Measurements from ENCODE around the gene SRMS. TPM values are rescaled to one million over a fixed set of nuclear protein-coding genes. Genes with fewer than 3 reads are reported as not detected.
A peak's percentile ranks its signal among the peaks of the same experiment; 100 is the strongest.

Gene SRMS
- total and polyA plus RNA-seq, 2 of the 13 experiments (the other 11 are each of a cell fraction or from before 2014, with no cell fraction given): not detected

- TF ChIP-seq PAXIP1 (CRISPR knock-in tag; conservative IDR thresholded peaks at IDR 0.05) (no peak; the same call in 1 of the 2 replicates), FOSL1 (CRISPR knock-in tag; IDR thresholded peaks at IDR 0.05; ENCODE audit: borderline replicate concordance) (no peak), TRAFD1 (CRISPR knock-in tag; IDR thresholded peaks at IDR 0.05; ENCODE audit: borderline replicate concordance) (no peak), CBX5 (CRISPR knock-in tag; IDR thresholded peaks at IDR 0.05; ENCODE audit: borderline replicate concordance) (peak; percentile 9; the same call in 1 of the 2 replicates), RORA (CRISPR knock-in tag; IDR thresholded peaks at IDR 0.05) (no peak), ZNF317 (CRISPR knock-in tag; IDR thresholded peaks at IDR 0.05) (peak; percentile 68; the same call in 1 of the 2 replicates), NR0B2 (CRISPR knock-in tag; IDR thresholded peaks at IDR 0.05) (no peak), HNRNPL (IDR thresholded peaks at IDR 0.05; ENCODE audit: low read depth, low read length) (no peak), ZFP90 (CRISPR knock-in tag; IDR thresholded peaks at IDR 0.05; ENCODE audit: borderline replicate concordance) (no peak), ZBTB33 (CRISPR knock-in tag; IDR thresholded peaks at IDR 0.05) (peak; percentile 97), SOX5 (CRISPR knock-in tag; IDR thresholded peaks at IDR 0.05; ENCODE audit: borderline replicate concordance) (peak; percentile 11; the same call in 1 of the 2 replicates), ZNF572 (CRISPR knock-in tag; IDR thresholded peaks at IDR 0.05) (0 out of 2 replicates have a peak, but pooled peaks have one; percentile 63), FOSL2 (CRISPR knock-in tag; IDR thresholded peaks at IDR 0.05) (peak; percentile 22; the same call in 1 of the 2 replicates), ZBTB37 (CRISPR knock-in tag; IDR thresholded peaks at IDR 0.05) (no peak), ZNF20 (CRISPR knock-in tag; IDR thresholded peaks at IDR 0.05) (no peak), ZEB1 (IDR thresholded peaks at IDR 0.05; ENCODE audit: insufficient replicate concordance, low read depth) (no peak)
Observed at GRCh38 chr20:63574829-63575743, 27.5 kb upstream of the SRMS start (continued).
